Effector CD8-positive, alpha-beta T cell (primary cell): ENCODE data around the gene HNRNPA3.
"Not testable (repeated sequence)": the region's sequence is repeated elsewhere in the genome, so short reads cannot be mapped to it uniquely, and the experiment has no call there.

ENCODE experiments used
- DNase-seq: peaks from one replicate; lab custom pipeline; 2025; lab: John Stamatoyannopoulos, UW

The HNRNPA3 gene

DNA sequence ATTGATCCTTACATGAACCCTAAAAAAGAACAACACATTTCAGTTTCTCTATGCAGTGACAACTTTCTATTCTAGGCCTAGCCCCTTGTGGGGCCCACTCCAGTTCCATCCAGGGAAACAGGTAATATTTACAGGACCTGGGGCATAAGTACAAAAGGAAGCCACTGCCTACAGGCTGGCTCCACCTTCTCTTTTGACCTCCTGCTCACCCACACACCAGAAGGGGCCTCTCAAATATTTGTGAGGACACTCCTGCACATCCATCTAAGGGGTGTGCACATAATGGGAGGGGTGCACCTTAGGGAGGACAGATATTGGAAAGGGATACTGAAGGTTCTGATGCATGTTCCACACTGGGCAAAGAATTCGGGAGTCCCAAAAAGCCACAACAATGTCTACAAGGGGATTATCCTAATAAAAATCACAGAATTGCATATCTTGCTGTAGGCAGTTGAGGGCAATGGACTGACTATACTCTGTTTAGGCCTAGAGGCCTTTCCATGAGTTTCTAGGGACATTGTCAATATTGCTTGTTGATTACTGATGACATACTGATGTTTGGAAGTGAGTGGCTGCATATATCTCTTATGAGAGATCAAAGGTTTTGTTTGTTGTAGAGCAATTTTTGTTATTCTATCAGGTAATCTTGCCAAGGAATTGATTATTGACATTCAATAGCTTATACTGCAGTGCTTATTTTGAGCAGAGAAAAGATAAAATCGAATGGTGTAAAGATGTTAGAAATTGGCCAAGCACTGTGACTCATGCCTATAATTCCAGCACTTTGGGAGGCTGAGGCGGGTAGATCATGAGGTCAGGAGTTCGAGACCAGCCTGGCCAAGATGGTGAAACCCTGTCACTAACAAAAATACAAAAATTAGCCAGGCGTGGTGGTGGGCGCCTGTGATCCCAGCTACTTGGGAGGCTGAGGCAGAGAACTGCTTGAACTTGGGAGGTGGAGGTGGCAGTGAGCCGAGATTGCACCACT, 23.8 kb upstream of the HNRNPA3 start:
- no peak for DNase-seq

DNA sequence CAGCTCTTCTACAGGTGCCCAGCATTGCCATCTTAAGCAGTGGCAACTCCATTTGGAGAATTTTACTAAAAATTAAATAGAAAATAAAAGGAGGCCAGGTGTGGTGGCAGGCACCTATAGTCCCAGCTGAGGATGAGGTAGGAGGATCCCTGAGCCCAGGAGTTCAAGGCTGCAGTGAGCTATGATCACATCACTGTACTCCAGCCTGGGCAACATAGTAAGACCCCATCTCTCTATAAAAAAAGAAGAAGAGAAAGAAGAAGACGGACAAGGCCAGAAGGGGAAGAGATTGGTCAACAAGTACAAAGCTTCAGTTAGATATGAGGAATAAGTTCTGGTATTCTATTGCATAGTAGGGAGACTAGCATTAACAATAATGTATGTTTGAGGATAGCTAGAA, 21.7 kb upstream of the HNRNPA3 start:
- no peak for DNase-seq

DNA sequence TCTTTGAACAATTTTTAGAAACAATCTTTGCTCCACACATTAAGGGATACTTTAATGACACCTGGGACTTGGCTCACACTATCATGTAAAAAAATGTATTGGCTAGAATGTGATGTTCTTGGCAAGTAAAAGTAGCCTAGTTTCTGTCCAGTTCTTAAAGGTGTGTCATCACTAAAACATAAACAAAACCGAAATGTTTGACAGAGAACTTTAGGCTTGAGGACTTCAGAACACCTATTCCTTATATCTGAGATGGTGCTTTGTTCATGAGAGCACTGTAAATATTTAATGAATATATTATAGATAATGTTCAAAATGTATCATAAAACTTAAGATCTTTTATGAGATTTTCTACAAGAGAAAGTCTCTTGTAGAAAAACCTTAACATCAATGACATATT, 19.8 kb upstream of the HNRNPA3 start:
- DNase-seq, result no peak

DNA sequence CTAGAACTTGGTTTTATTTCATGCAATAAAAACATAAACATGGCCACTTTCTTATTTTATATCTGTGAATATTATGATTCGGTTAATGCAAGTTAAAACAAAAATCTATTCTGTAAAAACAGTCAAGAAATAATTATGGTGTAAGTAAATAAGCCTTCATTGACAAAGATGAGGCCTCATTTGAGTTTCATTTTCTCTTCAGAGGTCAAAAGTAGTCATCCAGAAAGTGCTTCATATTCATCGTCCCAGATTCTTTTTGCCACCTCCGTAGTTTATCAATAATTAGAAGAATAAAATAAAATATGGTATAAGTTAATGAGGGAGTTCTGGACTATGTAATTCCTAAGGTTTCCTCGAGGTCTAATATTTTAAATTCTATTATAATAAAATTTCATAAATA, 19.4 kb upstream of the HNRNPA3 start:
- DNase-seq, result no peak

DNA sequence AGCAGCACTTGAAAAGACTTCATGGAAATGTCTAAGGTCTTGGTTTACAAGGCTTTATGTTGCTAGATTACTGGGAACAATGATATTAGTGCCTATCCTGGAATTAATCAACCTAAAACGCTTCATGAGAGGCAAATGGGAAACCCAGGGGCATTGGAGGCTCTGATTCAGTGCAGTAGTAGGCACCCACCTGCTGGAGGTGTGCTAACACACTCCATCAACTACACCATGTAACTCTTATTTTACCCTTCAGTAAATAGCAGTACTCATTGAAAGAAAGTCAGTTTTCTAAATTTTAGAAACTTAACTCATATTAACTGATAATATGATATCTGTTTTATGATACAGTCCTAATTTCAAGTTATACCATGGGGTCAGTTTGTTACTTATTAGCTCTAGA, 17.4 kb upstream of the HNRNPA3 start:
- no peak for DNase-seq

DNA sequence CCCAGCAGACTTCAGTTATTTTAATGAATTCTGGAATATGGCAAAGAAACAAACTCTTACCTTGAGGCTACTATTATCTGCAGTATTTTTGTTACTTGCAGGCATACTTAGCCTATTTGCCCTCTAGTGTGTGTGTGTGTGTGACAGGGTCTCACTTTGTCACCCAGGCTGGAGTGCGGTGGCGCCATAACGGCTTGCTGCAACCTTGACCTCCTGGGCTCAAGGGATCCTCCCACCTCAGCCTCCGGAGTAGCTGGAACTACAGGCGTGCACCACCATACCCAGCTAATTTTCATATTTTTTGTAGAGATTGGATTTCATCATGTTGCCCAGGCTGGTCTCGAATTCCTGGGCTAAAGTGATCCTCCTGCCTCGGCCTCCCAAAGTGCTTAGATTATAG, 12.2 kb upstream of the HNRNPA3 start:
- DNase-seq, result not testable (repeated sequence)

DNA sequence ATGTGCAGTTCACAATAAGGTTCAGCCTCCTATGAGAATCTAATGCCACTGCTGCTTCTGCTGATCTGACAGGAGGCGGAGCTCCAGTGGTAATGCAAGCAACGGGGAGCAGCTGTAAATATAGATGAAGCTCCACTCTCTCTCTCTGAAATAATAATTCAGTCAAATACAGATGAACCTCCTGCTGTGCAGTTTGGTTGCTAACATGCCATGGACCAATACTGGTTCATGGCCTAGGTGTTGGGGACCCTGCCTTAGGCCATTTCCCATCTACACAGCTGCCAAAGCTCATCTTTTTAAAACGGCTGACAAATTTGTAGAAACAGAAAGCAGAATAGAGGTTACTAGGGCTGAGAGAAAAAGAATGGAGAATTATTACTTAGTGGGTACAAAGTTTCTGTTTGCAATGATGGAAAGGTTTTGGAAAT, 10.7 kb upstream of the HNRNPA3 start:
- no peak for DNase-seq

DNA sequence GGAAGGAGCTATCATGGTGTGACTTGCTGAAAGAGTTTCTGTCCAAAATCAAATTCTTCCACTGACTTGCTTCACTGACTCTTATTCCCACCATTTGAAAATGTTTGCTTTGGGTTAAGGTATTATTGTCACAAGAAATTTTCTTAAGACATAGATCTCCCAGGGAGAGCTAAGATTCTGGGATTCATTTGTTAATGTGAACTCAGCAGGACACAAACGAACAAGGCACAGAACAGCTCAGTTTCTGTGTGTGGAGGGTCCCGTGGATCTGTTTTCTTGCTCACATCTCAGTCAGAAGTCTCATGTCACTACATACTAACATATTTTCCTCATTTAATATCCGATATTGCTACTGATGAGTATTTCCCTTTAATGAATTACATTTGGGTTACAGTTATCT, 8.2 kb upstream of the HNRNPA3 start:
- no peak for DNase-seq

DNA sequence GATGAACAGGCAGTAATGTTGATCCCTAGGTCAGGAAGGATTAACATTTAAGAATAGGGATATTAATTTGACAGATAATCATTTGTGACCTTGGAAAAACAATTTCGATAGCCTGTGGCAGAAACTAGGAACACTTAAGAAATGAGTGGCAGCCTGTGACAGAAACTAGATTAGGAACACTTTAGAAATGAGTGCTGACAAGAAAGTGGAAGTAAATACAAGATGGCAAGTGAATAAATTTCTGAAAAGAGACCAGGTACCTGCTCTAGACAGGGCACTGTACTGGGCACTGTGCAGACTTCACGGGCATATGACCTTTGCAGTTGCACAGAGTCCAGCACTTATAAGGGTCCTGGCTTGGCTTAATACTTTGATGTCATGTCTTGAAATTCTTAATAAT, 5.5 kb upstream of the HNRNPA3 start:
- no peak for DNase-seq

DNA sequence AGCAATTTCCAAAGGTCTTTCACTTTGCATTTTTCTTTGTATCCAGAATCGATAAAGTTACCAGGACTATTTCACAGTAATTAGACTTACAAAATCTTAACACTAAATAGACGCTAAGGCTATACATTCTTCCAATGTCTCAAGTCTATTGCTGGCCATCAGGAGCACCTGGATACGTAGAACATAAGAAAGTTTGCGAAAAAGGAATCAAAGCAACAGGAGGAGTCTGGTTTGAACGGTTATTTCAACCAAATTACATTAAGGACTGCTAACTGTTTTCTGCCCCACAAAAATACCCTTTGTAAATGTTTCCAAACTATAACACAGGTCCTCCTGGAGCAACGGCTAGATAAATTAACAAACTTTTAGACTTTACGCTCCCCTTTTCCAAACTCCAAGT, 1.4 kb upstream of the HNRNPA3 start:
- DNase-seq, result no peak

DNA sequence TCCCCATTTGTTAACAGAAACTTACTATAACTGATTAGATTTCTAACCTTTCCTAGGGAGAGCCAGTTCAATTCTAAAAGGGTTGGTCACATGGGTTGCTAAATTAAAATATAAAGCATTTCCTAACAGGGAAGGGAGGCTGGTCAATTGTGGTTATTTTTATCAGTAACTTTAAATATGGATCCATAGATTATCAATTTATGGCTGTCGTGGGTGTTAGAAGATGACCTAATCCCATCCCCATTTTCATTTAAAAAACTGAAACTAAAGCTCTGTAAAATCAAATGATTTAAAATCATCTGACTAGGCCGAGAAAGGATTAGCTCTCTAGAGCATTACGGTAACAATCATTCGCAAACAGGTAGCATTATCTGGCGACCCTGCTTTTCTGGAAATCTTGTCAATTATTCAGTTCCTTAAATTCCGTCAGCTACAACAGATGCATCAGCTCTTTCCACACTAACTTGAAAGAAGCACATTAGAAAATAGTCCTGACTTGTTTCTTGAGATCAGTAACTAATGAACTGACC, 953 bp upstream of the HNRNPA3 start:
- DNase-seq, result no peak

DNA sequence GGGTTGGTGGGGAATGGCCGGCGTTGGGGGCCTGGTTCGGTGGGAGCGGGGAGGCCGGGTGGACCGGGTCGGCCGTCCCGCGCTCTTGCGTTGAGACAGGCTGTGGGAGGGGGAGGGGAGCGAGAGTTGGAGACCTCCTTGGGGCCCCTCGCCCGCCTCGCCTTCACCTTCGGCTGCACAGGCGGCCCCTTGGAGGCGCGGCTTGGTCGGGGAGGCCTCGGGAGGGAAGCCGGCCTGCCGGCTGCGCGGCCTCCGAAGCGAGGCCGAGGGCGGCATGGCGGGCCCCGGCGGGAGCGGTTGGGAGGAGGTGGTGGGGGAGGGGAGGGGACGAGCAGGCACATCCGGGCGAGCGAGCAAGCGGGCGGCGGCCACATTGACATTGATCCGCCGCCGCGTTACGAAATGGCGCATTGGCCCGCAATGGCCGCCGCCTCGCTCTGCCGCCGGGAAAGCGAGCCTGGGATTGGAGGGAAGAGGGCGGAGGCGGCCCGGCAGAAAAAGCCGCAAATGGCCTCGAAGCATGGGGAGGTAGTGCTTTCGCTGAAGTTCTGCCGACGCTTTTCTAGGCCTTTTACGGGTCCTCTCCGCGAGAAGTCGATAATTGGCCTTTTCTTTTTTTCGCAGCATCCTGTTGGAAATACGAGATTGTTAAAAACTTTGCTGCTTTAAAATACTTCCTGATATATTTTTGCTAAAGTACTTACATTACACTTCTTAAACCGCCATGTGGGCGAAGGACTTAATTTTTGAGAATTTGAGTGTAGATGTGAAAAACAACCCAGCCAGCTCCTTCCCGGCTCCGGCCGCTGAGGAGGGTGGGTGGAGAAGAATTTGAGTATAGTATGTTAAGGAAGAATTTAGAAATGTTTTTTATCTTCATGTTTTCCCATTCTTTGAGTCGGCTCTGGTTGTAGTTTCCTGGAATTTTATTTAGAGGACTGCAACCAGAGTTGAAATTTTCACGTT, 580 bp downstream of the HNRNPA3 start:
- DNase-seq, result peak; percentile 81

DNA sequence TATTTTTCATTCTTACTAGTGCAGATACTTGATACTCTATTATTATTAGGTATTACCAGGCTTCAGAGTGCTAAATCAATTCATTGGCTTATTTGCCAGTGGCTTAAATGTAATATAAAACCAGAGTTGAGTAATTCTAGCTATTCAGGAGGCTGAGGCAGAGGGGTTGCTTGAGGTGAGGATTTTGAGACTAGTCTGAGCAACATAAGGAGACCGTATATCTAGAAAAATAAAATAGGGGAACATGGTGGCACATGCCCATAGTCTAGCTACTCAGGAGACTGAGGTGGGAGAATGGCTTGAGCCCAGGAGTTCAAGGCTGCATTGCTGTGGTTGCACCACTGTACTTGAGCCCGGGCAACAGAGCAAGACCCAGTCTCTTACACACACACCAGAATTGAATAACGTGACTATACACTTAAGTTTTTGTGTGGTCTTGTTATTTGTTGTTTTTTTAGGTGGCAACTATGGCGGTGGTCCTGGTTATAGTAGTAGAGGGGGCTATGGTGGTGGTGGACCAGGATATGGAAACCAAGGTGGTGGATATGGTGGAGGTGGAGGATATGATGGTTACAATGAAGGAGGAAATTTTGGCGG, 4.8 kb downstream of the HNRNPA3 start:
- no peak for DNase-seq

DNA sequence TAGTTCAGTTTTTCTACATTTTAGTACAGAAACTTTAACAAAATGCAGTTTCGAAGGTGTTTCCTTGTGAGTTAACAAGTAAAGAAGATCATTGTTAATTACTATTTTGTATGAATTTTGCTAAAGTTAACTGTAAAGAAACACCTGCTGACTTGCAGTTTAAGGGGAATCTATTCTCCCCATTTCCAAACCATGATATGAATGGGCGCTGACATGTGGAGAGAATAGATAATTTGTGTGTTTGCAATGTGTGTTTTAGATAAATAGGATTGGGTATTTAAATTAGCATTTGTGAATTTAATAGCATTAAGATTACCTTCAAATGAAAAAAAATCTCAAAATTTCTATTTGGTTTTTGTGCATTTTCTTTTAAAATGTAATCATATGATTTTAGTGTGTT, 7.2 kb downstream of the HNRNPA3 start:
- not testable (repeated sequence) for DNase-seq

DNA sequence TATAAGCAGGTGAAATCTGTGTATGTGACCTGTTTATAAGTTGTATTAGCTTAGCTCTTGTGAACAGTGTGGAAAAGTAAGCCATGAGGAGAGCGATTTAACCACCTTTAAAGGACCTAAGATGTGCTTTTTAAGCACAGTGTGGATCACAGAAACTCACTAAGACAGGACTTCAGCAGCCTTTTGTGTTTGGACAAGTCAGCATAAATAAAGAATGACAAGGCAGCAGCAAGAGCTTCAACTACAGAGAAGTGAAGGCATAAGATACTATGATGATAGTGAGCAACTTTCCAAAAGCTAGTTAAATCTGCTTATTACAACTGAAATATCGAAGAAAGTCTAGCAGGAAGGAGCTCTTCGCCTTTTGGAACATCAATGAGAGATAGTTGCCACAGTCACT, 8.9 kb downstream of the HNRNPA3 start:
- DNase-seq, result no peak

DNA sequence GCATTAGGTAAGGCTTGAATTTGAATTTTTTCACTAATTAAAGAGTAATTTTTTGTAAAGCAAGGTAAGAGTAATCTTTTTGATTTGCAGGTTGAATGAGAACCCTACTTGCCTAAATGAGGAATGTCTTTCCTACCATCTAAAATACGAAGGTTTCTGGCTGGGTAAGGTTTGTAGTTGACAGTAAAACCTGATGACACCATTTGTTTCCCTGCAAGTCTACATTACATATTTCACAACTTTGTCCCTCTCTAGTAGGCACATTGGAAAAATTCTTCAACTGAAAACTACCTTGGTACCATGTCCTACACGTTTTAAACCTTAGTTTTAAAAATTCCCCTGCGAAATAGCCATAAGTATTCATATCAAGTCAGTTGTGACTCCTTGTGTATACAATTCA, 9.4 kb downstream of the HNRNPA3 start:
- no peak for DNase-seq

DNA sequence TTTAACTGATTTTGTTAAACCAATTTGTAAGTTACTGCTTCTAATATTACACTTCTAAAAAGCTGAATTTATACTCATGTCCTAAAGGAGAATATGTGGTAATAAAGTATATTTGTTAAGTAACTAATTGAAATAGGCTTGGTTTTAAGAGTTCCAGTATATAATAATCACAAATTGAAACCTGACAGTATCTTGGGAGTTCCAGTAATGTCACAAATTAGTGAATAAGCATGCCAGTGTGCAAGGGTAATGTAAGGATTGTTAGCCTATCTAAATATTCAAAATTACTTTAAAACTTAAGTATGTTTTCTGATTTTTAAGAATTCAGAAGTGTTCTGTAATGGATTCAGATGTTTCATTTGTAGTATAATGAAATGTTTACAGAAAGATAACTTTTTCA, 10.8 kb downstream of the HNRNPA3 start:
- DNase-seq, result not testable (repeated sequence)

DNA sequence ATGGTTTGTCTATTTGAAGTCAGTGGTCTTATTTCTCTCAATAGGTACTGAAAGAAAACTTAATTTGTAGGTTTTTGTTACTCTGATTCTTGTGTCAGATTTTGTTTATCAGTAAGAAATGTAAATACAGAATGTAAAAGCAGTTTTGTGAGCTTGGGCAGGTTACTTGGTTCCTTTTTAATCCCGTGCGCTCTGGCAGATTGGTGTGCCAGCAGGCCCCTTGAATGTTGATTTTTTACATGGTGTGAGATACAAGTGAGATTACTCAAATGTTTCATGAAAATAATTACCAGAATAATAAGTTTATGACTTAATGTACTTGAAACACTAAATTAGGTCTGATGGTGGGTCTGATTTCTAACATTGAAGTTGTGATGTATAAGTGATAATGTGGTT, 13.4 kb downstream of the HNRNPA3 start:
- no peak for DNase-seq

DNA sequence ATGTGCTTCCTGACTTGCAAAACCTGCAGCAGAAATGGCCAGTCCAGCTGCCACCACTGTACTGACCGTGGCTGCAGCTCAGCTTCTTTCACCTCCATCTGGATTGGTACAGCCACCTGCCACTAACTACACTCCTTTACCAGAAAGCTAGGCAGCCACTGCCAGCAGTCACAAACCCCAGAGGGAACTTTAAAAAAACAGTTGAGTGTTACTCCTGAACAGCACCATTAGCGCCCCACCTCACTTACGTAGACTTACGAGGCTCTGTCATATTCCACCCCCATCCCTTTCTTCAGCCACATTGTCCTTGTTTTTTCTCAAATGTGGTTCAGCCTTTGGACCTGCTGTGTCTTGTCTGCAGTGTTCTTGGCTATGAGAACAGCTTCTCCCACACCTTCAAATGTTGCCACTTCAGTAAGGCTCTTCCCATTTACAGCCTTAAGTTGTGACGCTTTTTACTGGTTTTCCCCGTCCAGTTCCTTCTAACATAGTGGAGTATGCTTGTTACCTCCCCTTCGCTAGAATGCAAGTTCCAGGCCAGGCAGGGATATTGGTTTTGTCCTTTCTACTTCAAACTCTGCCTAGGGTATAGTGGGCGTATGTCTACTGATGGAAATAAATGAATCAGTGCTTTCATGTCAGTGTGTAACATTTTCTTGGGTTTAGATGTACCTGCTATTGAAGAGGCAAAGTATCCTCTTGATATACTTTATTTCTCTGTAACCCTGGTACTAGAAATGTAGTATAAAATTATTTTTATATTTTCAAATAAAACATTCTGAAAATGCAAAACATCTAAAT, 17.0 kb downstream of the HNRNPA3 start:
- no peak for DNase-seq

DNA sequence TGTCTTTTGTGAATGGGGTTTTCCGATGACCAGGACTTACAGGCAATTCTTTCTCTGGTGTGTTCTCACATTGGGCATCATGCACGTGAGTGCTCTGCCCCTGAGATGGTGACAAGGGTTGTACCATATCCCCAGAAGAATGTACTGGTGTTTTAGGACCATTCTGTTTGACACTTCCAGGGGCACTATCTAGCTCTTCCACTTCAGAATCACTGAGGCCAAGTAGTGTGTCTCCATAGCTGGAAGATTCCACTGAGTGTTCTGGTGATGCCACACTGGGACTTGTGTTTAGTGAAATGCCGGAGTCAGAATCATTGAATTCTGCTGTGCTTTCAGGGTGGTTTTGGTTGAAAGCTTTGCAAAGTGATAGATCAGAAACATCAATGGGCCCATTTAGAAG, 18.7 kb downstream of the HNRNPA3 start:
- no peak for DNase-seq

DNA sequence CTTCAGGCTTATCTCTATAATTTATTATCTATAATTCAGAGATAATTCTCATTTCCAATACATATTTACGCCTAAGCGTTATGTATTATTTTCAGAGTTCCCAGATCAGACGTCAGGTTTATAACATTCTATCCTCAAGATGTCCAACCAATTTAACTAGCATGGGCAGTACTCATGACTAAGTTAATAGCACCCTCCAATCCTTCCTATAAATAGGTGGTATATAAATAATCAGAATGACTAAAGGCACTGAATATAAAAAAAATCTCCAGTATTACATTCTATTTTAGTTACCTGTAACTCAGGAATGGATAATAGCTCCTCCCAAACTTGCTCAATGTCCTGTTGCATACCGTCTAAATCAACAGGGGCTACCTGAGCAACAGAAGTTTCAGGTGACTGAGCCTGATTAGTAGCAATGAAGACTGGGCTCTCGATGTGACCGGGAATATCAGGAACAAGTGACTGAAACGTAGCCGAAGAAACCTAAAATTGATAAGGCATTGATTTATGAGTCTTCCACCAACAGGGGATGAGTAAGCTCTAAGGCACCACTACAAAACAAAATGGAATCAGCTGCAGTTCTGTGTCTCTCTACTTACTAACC, 19.6 kb downstream of the HNRNPA3 start:
- no peak for DNase-seq
